Endodermal cell (in vitro differentiated cells): ENCODE data around the gene DENND1A. TPM values are rescaled to one million over a fixed set of nuclear protein-coding genes. Genes with fewer than 3 reads are reported as not detected.

ENCODE experiments used
- DNase-seq: peaks from one replicate; pipeline ENCODE4 v3.0.0-alpha.2; 2017
- H3K27ac ChIP-seq: 2 replicates; pipeline ENCODE4 v1.5.1; 2013; ENCODE audit warnings: mild to moderate bottlenecking, low read depth, low read length, moderate library complexity
- H3K27me3 ChIP-seq: 2 replicates; pipeline ENCODE4 v1.6.1; 2013; ENCODE audit warnings: mild to moderate bottlenecking, low read length, moderate library complexity; ENCODE audit not compliant: insufficient read depth, control insufficient read depth, poor library complexity, severe bottlenecking
- H3K36me3 ChIP-seq: 2 replicates; pipeline ENCODE4 v1.7.0; 2013; ENCODE audit warnings: mild to moderate bottlenecking, low read length, moderate library complexity; ENCODE audit not compliant: control insufficient read depth, insufficient read depth
- H3K4me1 ChIP-seq: one replicate; pipeline ENCODE4 v1.7.0; 2013; ENCODE audit warnings: low read length; ENCODE audit not compliant: control insufficient read depth, insufficient read depth
- H3K4me3 ChIP-seq: 2 replicates; pipeline ENCODE4 v1.5.1; 2013; ENCODE audit warnings: mild to moderate bottlenecking, low read length, moderate library complexity
- H3K9ac ChIP-seq: 2 replicates; pipeline ENCODE4 v1.6.1; 2013; ENCODE audit warnings: mild to moderate bottlenecking, low read length, moderate library complexity; ENCODE audit not compliant: poor library complexity, severe bottlenecking; ENCODE audit errors: extremely low read depth
- H3K9me3 ChIP-seq: 2 replicates; pipeline ENCODE4 v1.6.1; 2013; ENCODE audit warnings: mild to moderate bottlenecking, low read length, moderate library complexity; ENCODE audit not compliant: control insufficient read depth
- H3K27ac Mint-ChIP-seq: 2 replicates; pipeline ENCODE4 v1.8.0; 2020; ENCODE audit warnings: mixed read lengths
- H3K27me3 Mint-ChIP-seq: 2 replicates; pipeline ENCODE4 v1.8.0; 2021; ENCODE audit warnings: mild to moderate bottlenecking, mixed read lengths; ENCODE audit not compliant: insufficient read depth
- H3K36me3 Mint-ChIP-seq: 2 replicates; pipeline ENCODE4 v1.8.0; 2020; ENCODE audit warnings: low read depth, mixed read lengths
- H3K4me1 Mint-ChIP-seq: 2 replicates; pipeline ENCODE4 v1.8.0; 2020; ENCODE audit warnings: mixed read lengths
- H3K4me3 Mint-ChIP-seq: 2 replicates; pipeline ENCODE4 v1.8.0; 2020; ENCODE audit warnings: mild to moderate bottlenecking, moderate library complexity, mixed read lengths
- H3K9me3 Mint-ChIP-seq: 2 replicates; pipeline ENCODE4 v1.8.0; 2020; ENCODE audit warnings: mild to moderate bottlenecking, mixed read lengths
- CTCF ChIP-seq: fragments of 200-600 bp; sonication (generic); conservative IDR thresholded peaks from 2 replicates; pipeline ENCODE4 v1.5.0; 2021; ENCODE audit warnings: antibody characterized with exemption, mild to moderate bottlenecking
- WGBS, 2 experiments: methylation state at CpG; one replicate each; pipeline versions ENCODE4 v1.1.5 to v1.1.7; 2013; ENCODE audit warnings: missing lambda C conversion rate in 2 of 2, mixed read lengths in 1 of 2; ENCODE audit not compliant: insufficient coverage in 1 of 2, insufficient read length in 1 of 2; 5-methylcytosine and 5-hydroxymethylcytosine counted together
- total RNA-seq, 2 donors: library from RNA; stranded (reverse); fragmentation: NEBNext Ultra II Directional in 1 of 2; extraction: Animal tissue kit (Norgen Biotek cat#: 25700) in 1 of 2; gene quantifications; 2 replicates in 1 of 2; 3 replicates in 1 of 2; pipeline ENCODE4 v1.2.1, GENCODE V29; 2021

Gene DENND1A
- total RNA-seq, 2 donors from 2014 or later, result 29.5 to 38.4 TPM

- TF ChIP-seq CTCF, result no peak
- H3K27ac ChIP-seq, result no peak overlapping the region
- no peaks in the 10 kb centered on the region for H3K9me3 ChIP-seq
- no peaks in the 10 kb centered on the region for H3K27me3 ChIP-seq
- Mint-ChIP-seq H3K4me1 (peaks cover 20% of the 10 kb centered on the region), H3K36me3 (peaks cover 23% of the 10 kb centered on the region), H3K27me3 (no peaks in the 10 kb centered on the region), H3K4me3 (no peak overlapping the region), H3K9me3 (no peaks in the 10 kb centered on the region), H3K27ac (no peak overlapping the region)
- DNase-seq, result no peak
- H3K36me3 ChIP-seq, result peaks cover 5% of the 10 kb centered on the region
- peaks cover 17% of the 10 kb centered on the region for H3K4me1 ChIP-seq
- no peak overlapping the region for H3K9ac ChIP-seq
- H3K4me3 ChIP-seq, result no peak overlapping the region
- WGBS, 2 experiments, result 91 to 93% methylated on average over 2 of the region's 3 CpGs
Observed at GRCh38 chr9:123649909-123650308, 280.0 kb downstream of the DENND1A start.

GRCh38 chr9:123647145-123647544, 282.8 kb downstream of the DENND1A start:
- TF ChIP-seq CTCF, result no peak
- H3K9me3 ChIP-seq, result no peaks in the 10 kb centered on the region

DNA sequence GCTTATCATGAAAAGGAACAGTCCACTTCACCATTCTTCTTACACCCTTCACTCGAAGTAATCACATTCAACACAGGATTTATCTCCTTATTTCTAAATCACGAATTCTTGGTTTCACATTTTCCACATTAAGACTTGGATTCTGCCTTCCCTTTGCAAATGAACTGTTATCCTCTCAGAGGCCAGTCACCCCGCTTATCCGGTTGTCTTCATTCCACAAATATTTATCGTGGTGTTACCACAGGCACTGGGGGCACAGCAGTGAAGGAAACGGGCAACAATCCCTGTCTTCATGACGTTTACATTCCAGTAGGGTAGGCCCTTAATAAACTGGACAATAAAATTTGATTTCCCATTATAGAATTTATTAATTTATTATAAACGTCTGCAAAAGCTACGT, 284.2 kb downstream of the DENND1A start:
- H3K27me3 Mint-ChIP-seq, result no peaks in the 10 kb centered on the region
- Histone ChIP-seq H3K27ac (no peak overlapping the region), H3K27me3 (no peaks in the 10 kb centered on the region), H3K4me3 (no peak overlapping the region), H3K4me1 (peaks cover 16% of the 10 kb centered on the region), H3K9me3 (no peaks in the 10 kb centered on the region), H3K36me3 (no peaks in the 10 kb centered on the region), H3K9ac (no peak overlapping the region)
- no peak for DNase-seq
- 92 to 95% methylated on average over 4 to 9 of the region's 9 CpGs for WGBS, 2 experiments
- H3K36me3 Mint-ChIP-seq, result peaks cover 15% of the 10 kb centered on the region
- no peaks in the 10 kb centered on the region for H3K9me3 Mint-ChIP-seq
- H3K4me1 Mint-ChIP-seq, result peaks cover 33% of the 10 kb centered on the region
- H3K27ac Mint-ChIP-seq, result no peak overlapping the region
- no peak overlapping the region for H3K4me3 Mint-ChIP-seq
- no peak for TF ChIP-seq CTCF

More at GRCh38 chr9:123647145-123647544, 282.8 kb downstream of the DENND1A start:
- H3K27ac Mint-ChIP-seq, result no peak overlapping the region
- no peaks in the 10 kb centered on the region for H3K27me3 ChIP-seq
- H3K27me3 Mint-ChIP-seq, result no peaks in the 10 kb centered on the region
- no peak for DNase-seq
- WGBS, 2 experiments, result 93 to 100% methylated on average over 2 of the region's 2 CpGs
- peaks cover 5% of the 10 kb centered on the region for H3K36me3 ChIP-seq
- H3K27ac ChIP-seq, result no peak overlapping the region
- H3K9me3 Mint-ChIP-seq, result no peaks in the 10 kb centered on the region
- peaks cover 20% of the 10 kb centered on the region for H3K4me1 Mint-ChIP-seq
- no peak overlapping the region for H3K4me3 ChIP-seq
- no peak overlapping the region for H3K9ac ChIP-seq
- no peak overlapping the region for H3K4me3 Mint-ChIP-seq
- peaks cover 16% of the 10 kb centered on the region for H3K4me1 ChIP-seq
- H3K36me3 Mint-ChIP-seq, result peaks cover 23% of the 10 kb centered on the region
